ENCODE results near the gene OBSL1.

OBSL1 gene

DNA sequence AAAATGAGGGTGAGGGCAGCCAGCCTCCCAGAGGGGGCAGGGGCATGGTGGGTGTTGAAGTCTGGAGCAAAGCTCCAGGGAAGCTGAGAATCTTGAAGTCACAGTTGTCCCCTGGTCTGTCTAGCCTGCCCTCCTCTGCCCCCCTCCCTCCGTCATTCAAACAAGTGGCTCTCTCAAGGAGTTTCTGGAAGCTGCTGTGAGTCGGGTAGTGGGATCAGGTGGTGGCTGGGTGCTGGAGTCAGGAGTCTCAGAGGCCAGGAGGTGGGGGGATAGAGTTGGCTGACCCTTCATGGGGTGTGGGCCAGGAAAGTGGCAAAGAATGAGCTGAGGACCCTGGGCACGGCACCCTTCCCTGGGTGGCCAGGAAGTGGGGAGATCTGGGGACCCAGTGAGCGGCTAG, 57.6 kb downstream of the OBSL1 start:
- no peak for DNase-seq (ENCODE audit: low read depth)

DNA sequence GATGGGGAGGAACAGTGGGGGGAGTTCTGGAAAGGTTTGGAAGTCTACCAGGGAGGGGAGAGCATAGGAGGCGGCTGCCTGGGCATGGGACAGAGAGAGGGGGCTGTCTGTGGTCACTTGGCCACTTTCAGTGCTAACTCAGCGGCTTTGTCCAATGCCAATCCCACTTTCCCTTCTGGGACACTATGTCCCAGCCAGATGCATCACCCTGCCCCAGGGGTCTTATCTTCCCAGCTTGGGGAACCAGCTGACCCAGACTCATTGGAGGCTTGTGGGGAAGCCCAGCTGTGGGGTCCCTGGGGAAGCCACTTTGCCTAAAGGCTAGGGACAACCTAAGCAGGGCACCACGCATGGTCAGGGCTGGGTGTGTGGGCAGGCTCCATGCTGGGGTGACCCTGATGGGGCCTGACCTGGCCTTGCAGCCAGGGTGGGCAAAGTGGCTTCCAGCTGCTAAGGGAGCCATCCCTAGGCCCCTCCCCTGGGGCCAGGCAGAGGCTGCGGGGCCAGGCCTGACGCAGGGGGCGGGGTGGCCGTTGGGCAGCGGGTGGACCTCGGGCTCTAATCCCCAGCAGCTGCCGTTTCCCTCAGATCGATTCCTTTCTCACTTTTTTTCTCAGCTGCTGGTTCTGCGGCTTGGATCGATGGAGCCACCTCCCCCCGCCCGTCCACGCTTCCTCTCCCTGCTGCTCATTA, 58.7 kb downstream of the OBSL1 start:
- no peak for DNase-seq (ENCODE audit: low read depth)

GRCh38 chr2:219511547-219512325, 59.6 kb downstream of the OBSL1 start:
- no peak for DNase-seq (ENCODE audit: low read depth)

DNA sequence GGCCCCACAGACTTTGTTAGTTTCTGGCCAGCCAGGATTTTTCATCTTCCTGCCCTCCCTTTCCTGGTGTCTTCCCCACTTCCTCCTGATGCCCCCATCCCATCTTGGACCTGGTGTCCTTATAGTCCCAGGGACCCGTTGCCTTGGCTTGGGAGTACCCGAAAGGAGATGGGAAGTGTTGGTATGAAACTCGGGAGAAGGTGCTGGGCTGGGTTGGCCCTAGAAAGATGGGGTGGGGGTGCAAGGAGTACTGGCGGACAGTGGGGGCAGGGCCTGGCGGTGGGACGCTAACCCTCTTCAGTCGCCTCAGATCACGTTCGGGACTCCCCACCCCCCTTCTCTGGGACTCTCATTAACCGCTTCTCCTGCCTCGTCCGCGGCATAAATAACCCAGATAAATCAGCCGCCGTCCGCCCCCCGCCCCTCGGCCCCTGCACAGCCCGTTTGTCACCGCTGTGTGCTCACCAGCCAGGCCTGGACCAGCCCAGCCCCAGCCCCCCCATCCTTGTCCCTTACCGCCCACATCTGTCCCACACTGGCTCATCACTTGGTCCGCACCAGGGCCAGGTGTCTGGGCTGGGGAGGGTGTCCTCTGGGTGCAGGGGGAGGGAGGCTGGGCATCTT, 60.7 kb downstream of the OBSL1 start:
- no peak for DNase-seq (ENCODE audit: low read depth)

GRCh38 chr2:219509780-219510511, 61.4 kb downstream of the OBSL1 start:
- peak; percentile 54 for DNase-seq (ENCODE audit: low read depth)

DNA sequence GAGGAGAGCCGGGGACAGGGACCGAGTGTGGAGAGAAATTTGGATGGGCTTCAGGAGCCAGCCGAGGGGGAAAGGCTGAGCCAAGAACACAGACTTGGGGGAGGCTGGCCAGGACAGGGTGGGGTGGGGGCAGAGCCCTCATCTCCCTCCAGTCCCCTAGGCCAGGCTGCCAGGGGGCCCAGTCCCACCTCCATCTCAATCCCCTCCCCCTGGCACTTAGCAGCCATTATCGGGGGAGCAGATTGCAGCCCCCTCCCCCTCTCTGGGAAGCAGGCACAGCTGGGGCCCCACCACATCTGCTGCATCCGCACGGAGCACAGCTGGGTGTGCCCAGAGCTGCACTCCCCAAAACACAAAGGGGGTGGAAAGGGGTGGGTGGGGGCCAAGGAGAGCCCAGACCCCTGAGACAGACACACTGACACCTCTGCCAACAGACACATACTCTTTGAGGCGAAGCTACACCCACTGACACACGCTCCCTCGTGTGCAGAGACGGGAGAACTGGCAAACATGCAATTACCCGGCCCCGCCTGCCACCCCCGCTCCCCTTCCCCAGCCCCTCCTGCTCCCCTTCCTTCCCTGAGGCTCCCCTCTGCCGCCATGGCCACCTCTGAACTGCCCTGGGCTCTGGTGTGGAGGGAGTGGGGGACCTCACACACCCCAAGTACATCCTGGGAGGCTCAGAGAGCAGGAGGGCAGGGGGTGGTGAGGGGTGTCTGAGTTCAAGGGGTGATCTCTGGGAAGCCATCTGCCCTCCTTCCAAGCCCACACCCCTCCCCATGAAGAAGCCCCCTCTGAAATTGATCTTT, 62.2 kb downstream of the OBSL1 start:
- DNase-seq (ENCODE audit: low read depth), result no peak

- no peak for DNase-seq (ENCODE audit: low read depth)
Measured at GRCh38 chr2:219508444-219508734, 63.0 kb downstream of the OBSL1 start.

DNA sequence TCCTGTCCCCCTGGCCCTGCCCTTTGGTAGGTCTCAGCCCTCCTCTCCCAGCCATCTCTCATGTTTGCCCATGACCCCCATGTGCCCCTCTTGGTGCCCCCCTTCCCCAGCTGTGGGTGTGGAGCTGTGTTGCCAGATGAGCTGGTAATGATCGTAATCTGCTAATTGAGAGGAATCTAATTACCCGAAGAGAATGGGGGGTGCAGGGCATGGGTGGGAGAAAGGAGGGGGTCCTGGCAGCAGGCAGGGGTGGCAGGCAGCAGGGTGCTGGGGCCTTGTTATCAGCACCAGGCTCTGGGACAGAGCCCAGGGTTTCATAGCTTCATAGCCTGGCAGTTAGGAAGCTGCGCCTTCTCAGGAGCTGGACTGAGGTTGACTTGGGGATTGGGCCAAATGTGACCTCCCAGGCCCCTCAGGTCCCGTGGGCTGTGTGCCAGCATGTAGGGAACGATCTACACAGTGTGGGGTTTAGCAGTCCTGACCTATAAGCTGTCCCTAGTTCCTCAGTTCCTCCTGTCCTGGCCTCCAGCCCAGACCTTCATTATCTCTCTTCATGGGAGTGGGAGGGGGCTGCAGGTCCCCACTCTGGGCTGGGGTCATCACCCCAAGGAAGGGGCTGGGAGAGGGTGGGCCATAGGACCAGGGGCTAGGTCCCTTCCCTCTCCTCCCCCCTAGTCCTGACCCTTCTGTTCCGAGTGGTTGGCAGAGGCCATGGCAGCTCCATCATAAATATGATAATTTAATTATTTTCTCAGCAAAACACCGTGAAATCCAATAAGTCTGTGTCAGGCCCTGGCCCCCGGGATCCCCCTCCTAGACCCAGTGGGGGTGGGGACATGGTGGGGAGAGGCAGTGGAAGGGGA, 63.5 kb downstream of the OBSL1 start:
- no peak for DNase-seq (ENCODE audit: low read depth)

GRCh38 chr2:219506802-219507526, 64.4 kb downstream of the OBSL1 start:
- DNase-seq (ENCODE audit: low read depth), result no peak

- no peak for DNase-seq (ENCODE audit: low read depth)
Measured at GRCh38 chr2:219506153-219506801, 65.1 kb downstream of the OBSL1 start.

- DNase-seq (ENCODE audit: low read depth), result no peak
Measured at GRCh38 chr2:219505585-219505984, 65.8 kb downstream of the OBSL1 start.

GRCh38 chr2:219502618-219503017, 68.7 kb downstream of the OBSL1 start:
- no peak for DNase-seq (ENCODE audit: low read depth)

- no peak for DNase-seq (ENCODE audit: low read depth)
Measured at GRCh38 chr2:219501849-219502248, 69.5 kb downstream of the OBSL1 start.

Data from EH (cell line).